ENCODE results near the gene ATP11C. TPM values are rescaled to one million over a fixed set of nuclear protein-coding genes. Genes with fewer than 3 reads are reported as not detected.

ATP11C gene
- polyA plus RNA-seq, 3 donors: 1.6 to 6.7 (median 2.5) TPM

DNA sequence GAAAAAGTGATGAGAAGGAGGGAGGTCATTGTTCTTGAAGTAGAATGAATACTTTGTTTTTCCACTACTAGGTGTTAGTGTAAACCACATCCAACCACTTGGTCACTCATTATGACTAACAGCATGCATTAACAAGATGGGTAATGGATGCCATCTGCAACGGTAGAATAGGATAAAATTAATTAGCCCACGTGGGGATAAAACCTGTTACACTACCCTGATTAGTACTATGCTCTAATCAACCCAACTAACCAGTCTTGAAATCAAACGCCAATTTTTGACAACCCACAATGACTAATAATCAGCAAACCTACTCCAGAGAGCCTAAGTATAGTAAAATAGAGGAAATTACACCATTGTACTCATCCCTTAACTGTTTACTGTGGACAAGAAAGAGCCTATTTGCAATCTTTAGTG is 131.4 kb downstream of the ATP11C start:
- no peak overlapping the region for H3K4me3 Mint-ChIP-seq
- no peak for DNase-seq
- H3K27ac ChIP-seq (ENCODE audit: low read depth in 1 of 2, low read length in 2 of 2): no peak overlapping the region
- no peaks in the 10 kb centered on the region for H3K79me2 ChIP-seq (ENCODE audit: insufficient read depth, low read length)
- H3K27me3 Mint-ChIP-seq (ENCODE audit: low read depth in 3 of 3): no peaks in the 10 kb centered on the region
- WGBS (ENCODE audit: insufficient coverage): no CpG with 5 or more reads among the region's 3 CpGs
- H3K9me3 Mint-ChIP-seq: no peaks in the 10 kb centered on the region
- H4K20me1 ChIP-seq (ENCODE audit: insufficient read depth, low read length): no peaks in the 10 kb centered on the region
- H3K27me3 ChIP-seq (ENCODE audit: control insufficient read depth in 2 of 2, insufficient read depth in 2 of 2, low read length in 2 of 2): no peaks in the 10 kb centered on the region
- H3K4me1 Mint-ChIP-seq: no peaks in the 10 kb centered on the region
- H3K27ac Mint-ChIP-seq: no peak overlapping the region
- TF ChIP-seq, protein P1, sequence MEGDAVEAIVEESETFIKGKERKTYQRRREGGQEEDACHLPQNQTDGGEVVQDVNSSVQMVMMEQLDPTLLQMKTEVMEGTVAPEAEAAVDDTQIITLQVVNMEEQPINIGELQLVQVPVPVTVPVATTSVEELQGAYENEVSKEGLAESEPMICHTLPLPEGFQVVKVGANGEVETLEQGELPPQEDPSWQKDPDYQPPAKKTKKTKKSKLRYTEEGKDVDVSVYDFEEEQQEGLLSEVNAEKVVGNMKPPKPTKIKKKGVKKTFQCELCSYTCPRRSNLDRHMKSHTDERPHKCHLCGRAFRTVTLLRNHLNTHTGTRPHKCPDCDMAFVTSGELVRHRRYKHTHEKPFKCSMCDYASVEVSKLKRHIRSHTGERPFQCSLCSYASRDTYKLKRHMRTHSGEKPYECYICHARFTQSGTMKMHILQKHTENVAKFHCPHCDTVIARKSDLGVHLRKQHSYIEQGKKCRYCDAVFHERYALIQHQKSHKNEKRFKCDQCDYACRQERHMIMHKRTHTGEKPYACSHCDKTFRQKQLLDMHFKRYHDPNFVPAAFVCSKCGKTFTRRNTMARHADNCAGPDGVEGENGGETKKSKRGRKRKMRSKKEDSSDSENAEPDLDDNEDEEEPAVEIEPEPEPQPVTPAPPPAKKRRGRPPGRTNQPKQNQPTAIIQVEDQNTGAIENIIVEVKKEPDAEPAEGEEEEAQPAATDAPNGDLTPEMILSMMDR (IDR thresholded peaks at IDR 0.05): no peak
- peaks cover 27 to 33% of the 10 kb centered on the region in 2 donors for H3K36me3 Mint-ChIP-seq
- H3K4me2 ChIP-seq (replicated peaks; ENCODE audit: extremely low read depth, low read length, poor library complexity, severe bottlenecking): no peak overlapping the region
- peaks cover 31 to 55% of the 10 kb centered on the region in 2 donors for H3K36me3 ChIP-seq (replicated peaks in 1 of 2; ENCODE audit: control insufficient read depth in 1 of 2, insufficient read depth in 2 of 2, low read length in 2 of 2)
- no peak overlapping the region for H3K9ac ChIP-seq (ENCODE audit: insufficient read depth, low read length, poor library complexity, severe bottlenecking)
- no peaks in the 10 kb centered on the region for H3K4me1 ChIP-seq (ENCODE audit: control insufficient read depth in 1 of 2, insufficient read depth in 2 of 2, low read length in 2 of 2)
- no peak overlapping the region for H2AFZ ChIP-seq (ENCODE audit: insufficient read depth, low read depth, low read length, poor library complexity, severe bottlenecking)
- H3K9me3 ChIP-seq (replicated peaks in 1 of 2; ENCODE audit: control insufficient read depth in 1 of 2, insufficient read depth in 1 of 2, low read length in 2 of 2): no peaks in the 10 kb centered on the region
- intact Hi-C loops (cut with micrococcal nuclease): no loop called here
- no peak overlapping the region for H3K4me3 ChIP-seq (replicated peaks in 1 of 3; ENCODE audit: low read depth in 2 of 3, low read length in 3 of 3)

DNA sequence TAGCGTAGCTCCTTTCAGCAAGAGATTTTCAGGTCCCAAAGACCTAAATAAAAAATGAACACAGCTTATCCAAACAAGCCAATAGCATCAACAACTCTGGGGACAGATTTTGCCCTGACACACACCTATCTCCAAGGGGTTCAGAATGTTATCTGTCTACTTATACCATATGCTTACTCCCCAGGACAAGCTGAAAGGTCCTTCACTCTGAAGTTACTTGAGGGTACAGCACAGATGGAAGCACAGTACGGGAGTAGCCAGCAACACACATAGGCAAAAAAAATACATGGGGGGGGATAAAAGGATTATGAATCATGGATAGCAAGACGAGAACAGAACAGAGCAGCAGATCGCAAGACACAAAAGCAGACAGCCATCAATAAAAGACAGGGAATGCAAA is 134.2 kb downstream of the ATP11C start:
- Mint-ChIP-seq H3K27me3 (ENCODE audit: low read depth in 3 of 3) (no peaks in the 10 kb centered on the region), H3K27ac (no peak overlapping the region), H3K4me3 (no peak overlapping the region), H3K36me3 (peaks cover 34 to 47% of the 10 kb centered on the region in 2 donors), H3K9me3 (no peaks in the 10 kb centered on the region), H3K4me1 (no peaks in the 10 kb centered on the region)
- peaks cover 27 to 79% of the 10 kb centered on the region in 2 donors for H3K36me3 ChIP-seq (replicated peaks in 1 of 2; ENCODE audit: control insufficient read depth in 1 of 2, insufficient read depth in 2 of 2, low read length in 2 of 2)
- no peaks in the 10 kb centered on the region for H3K4me1 ChIP-seq (ENCODE audit: control insufficient read depth in 1 of 2, insufficient read depth in 2 of 2, low read length in 2 of 2)
- H3K27ac ChIP-seq (ENCODE audit: low read depth in 1 of 2, low read length in 2 of 2): no peak overlapping the region
- no peak overlapping the region for H3K4me2 ChIP-seq (replicated peaks; ENCODE audit: extremely low read depth, low read length, poor library complexity, severe bottlenecking)
- no CpG with 5 or more reads among the region's 4 CpGs for WGBS (ENCODE audit: insufficient coverage)
- no peak overlapping the region for H3K4me3 ChIP-seq (replicated peaks in 1 of 3; ENCODE audit: low read depth in 2 of 3, low read length in 3 of 3)
- H3K27me3 ChIP-seq (ENCODE audit: control insufficient read depth in 2 of 2, insufficient read depth in 2 of 2, low read length in 2 of 2): no peaks in the 10 kb centered on the region
- H3K9me3 ChIP-seq (replicated peaks in 1 of 2; ENCODE audit: control insufficient read depth in 1 of 2, insufficient read depth in 1 of 2, low read length in 2 of 2): no peaks in the 10 kb centered on the region
- TF ChIP-seq, protein P1 (IDR thresholded peaks at IDR 0.05): no peak
- H3K79me2 ChIP-seq (ENCODE audit: insufficient read depth, low read length): no peaks in the 10 kb centered on the region
- H2AFZ ChIP-seq (ENCODE audit: insufficient read depth, low read depth, low read length, poor library complexity, severe bottlenecking): no peak overlapping the region
- H4K20me1 ChIP-seq (ENCODE audit: insufficient read depth, low read length): no peaks in the 10 kb centered on the region
- no peak overlapping the region for H3K9ac ChIP-seq (ENCODE audit: insufficient read depth, low read length, poor library complexity, severe bottlenecking)
- DNase-seq: no peak
- intact Hi-C loops (cut with micrococcal nuclease): no loop called here
